ENCODE data around the gene CLRN3.
A peak's percentile ranks its signal among the peaks of the same experiment; 100 is the strongest.

The CLRN3 gene

DNA sequence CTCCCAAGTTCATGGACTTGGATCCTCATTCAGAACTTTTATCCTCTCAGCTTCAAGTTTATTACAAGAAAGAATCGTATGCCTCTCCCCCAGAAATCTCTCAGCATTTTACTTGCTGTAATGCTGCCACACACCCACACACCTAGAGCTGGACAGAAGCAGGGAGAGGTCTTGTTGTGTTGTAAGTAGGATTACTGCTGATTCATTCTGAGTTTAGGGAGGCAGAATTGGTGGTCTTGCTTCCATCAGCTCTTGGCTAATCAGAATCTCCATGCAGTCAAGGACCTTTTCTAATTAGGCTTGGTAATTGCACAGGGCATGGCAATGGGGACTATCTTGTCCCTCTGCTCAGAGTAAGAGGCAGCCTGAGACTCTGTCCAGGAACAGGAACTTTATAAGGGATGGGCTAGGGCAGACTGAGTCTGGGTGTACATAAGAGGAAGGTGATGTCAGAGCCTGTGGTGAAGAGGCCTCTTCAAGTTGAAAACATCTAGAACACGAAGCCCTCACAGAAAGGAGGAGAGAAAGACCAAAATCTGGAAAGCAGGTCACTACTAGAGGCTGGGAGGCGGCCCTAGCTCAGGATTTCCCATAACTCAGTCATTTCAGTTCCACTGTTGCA lies 7.1 kb upstream of the CLRN3 start:
- no peak for DNase-seq (ENCODE audit: low read depth)
- TF ChIP-seq, protein P1, sequence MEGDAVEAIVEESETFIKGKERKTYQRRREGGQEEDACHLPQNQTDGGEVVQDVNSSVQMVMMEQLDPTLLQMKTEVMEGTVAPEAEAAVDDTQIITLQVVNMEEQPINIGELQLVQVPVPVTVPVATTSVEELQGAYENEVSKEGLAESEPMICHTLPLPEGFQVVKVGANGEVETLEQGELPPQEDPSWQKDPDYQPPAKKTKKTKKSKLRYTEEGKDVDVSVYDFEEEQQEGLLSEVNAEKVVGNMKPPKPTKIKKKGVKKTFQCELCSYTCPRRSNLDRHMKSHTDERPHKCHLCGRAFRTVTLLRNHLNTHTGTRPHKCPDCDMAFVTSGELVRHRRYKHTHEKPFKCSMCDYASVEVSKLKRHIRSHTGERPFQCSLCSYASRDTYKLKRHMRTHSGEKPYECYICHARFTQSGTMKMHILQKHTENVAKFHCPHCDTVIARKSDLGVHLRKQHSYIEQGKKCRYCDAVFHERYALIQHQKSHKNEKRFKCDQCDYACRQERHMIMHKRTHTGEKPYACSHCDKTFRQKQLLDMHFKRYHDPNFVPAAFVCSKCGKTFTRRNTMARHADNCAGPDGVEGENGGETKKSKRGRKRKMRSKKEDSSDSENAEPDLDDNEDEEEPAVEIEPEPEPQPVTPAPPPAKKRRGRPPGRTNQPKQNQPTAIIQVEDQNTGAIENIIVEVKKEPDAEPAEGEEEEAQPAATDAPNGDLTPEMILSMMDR (IDR thresholded peaks at IDR 0.05; ENCODE audit: insufficient read depth, low read depth, low read length, missing control alignments), result no peak
- H3K4me3 ChIP-seq (ENCODE audit: low read length), result no peak overlapping the region

DNA sequence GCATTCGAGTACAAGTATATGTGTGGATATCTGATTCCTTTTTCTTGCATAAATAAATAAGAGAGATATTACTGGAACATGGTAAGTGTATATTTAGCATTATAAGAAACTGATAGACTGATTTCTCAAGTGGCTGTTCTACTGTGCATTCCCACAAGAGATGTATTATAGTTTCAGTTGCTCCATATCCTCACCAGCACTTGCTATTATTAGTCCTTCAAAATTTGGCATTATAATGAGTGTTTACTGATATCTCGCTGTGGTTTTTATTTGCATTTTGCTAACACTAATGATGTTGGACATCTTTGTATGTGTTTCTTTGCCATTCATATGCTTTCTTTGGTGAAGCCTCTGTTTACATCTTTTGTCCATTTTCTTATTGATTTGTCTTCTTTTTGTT lies 4.4 kb upstream of the CLRN3 start:
- no peak overlapping the region for H3K4me3 ChIP-seq (ENCODE audit: low read length)
- TF ChIP-seq, protein P1 (IDR thresholded peaks at IDR 0.05; ENCODE audit: insufficient read depth, low read depth, low read length, missing control alignments), result no peak
- no peak for DNase-seq (ENCODE audit: low read depth)

GRCh38 chr10:127896590-127896989 lies 3.8 kb upstream of the CLRN3 start:
- DNase-seq (ENCODE audit: low read depth), result no peak
- TF ChIP-seq, protein P1 (IDR thresholded peaks at IDR 0.05; ENCODE audit: insufficient read depth, low read depth, low read length, missing control alignments), result no peak
- no peak overlapping the region for H3K4me3 ChIP-seq (ENCODE audit: low read length)

DNA sequence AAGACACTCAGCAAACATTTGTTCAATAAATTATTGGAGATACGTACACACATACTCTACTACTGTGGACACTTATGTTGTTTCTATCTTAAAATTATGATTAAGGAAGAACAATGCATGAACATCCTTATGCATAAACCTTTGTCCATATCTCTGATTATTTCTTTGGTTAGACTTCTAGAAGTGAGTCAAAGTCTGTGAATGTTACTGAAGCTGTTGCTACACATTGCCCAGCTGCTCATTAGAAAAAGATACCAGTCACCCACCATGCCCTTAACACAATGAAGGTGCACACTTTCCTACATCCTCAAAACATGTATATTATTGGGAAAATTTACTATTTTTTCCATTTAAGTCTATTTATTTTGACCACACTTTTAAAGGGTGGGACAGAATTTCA lies 1.4 kb upstream of the CLRN3 start:
- DNase-seq (ENCODE audit: low read depth), result no peak
- TF ChIP-seq, protein P1 (IDR thresholded peaks at IDR 0.05; ENCODE audit: insufficient read depth, low read depth, low read length, missing control alignments), result no peak
- H3K4me3 ChIP-seq (ENCODE audit: low read length), result no peak overlapping the region

- no peak overlapping the region for H3K4me3 ChIP-seq (ENCODE audit: low read length)
- DNase-seq (ENCODE audit: low read depth), result no peak
- TF ChIP-seq, protein P1 (IDR thresholded peaks at IDR 0.05; ENCODE audit: insufficient read depth, low read depth, low read length, missing control alignments), result no peak
Measured at GRCh38 chr10:127890832-127891334, 1.9 kb downstream of the CLRN3 start.

DNA sequence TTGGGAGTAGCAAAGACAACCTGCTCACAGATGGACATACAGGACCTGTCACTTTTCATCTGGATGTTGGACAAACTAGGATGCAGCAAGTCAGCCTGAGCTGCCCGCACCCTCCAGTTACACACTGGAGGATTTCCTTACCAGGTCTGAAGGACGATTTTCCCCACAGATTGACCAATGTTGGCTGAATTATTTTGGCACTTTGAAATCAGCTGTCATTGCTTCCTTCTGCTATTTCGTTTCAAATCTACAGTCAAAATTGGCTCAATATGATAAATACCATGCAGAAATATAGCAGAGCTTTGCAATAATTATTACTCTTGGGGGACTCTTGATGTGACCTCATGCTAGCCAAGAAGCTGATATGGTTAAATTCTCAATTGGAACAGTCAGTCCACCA lies 2.5 kb downstream of the CLRN3 start:
- DNase-seq (ENCODE audit: low read depth), result no peak
- H3K4me3 ChIP-seq (ENCODE audit: low read length), result no peak overlapping the region
- TF ChIP-seq, protein P1 (IDR thresholded peaks at IDR 0.05; ENCODE audit: insufficient read depth, low read depth, low read length, missing control alignments), result no peak

GRCh38 chr10:127889605-127890195 lies 3.0 kb downstream of the CLRN3 start:
- no peak overlapping the region for H3K4me3 ChIP-seq (ENCODE audit: low read length)
- TF ChIP-seq, protein P1 (IDR thresholded peaks at IDR 0.05; ENCODE audit: insufficient read depth, low read depth, low read length, missing control alignments), result no peak
- DNase-seq (ENCODE audit: low read depth), result peak; percentile 64
